T-helper 9 cell (primary cell): ENCODE data around the gene LPIN1.
"Not testable (repeated sequence)": the region's sequence is repeated elsewhere in the genome, so short reads cannot be mapped to it uniquely, and the experiment has no call there.

ENCODE experiments used
- DNase-seq: peaks from one replicate; pipeline ENCODE4 v3.0.0-alpha.2; 2020

LPIN1 gene

GRCh38 chr2:11842336-11842735 lies 95.9 kb downstream of the LPIN1 start:
- no peak for DNase-seq

DNA sequence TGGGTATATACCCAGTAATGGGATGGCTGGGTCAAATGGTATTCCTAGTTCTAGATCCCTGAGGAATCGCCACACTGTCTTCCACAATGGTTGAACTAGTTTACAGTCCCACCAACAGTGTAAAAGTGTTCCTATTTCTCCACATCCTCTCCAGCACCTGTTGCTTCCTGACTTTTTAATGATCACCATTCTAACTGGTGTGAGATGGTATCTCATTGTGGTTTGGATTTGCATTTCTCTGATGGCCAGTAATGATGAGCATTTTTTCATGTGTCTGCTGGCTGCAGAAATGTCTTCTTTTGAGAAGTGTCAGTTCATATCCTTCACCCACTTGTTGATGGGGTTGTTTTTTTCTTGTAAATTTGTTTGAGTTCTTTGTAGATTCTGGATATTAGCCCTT lies 98.4 kb downstream of the LPIN1 start:
- DNase-seq: not testable (repeated sequence)

GRCh38 chr2:11847935-11848334 lies 101.5 kb downstream of the LPIN1 start:
- not testable (repeated sequence) for DNase-seq

GRCh38 chr2:11850082-11850481 lies 103.7 kb downstream of the LPIN1 start:
- no peak for DNase-seq

DNA sequence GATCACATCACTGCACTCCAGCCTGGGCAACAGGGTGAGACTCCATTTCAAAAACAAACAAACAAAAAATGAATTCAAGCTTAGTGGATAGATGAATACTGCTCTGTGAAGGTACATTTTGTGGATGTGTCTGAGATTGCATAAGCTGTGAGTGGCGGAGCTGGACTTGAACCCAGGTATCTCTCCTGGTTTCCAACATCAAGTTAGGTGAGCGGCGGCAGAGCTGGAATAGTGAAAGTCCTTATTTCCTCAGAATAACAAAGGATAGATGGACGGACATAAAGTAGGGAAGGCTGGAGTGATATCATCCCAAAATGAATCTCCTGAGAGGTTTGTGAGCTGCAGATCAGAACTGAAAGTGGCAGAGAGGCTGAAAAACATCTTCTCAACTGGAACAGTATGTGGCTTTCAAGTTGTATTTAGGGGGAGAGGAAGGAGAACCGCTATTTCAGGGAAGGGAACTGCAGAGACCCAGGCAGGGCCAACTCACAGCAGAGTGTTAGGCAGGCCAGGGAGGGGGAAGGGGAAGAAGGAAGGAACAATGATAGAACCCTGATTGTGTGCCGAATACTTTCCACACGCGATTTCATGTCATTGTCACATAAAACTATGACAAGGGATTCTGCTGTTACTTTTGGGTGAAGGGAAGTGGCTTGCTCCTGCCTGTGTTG lies 106.2 kb downstream of the LPIN1 start:
- DNase-seq: no peak

DNA sequence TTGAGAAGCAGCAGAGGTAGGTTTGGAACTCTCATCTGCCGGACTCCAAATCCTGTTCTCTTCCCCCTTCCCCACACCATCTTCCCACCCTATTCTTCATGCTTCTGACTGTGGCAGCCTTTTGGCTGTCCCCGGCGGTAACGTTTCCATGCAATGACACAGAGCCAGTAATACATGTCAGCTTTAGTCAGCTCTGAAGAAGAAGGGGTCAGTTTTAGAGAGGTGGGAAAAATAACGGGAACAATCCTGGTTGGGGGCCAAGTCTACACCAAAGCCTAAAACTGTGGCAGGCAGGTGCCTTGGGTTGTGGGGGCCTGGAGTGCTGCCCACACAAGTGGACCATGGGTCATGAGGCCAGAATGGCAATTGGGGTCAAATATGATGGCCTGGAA lies 106.8 kb downstream of the LPIN1 start:
- DNase-seq: no peak

- no peak for DNase-seq
Measured at GRCh38 chr2:11855064-11855760, 108.8 kb downstream of the LPIN1 start.

DNA sequence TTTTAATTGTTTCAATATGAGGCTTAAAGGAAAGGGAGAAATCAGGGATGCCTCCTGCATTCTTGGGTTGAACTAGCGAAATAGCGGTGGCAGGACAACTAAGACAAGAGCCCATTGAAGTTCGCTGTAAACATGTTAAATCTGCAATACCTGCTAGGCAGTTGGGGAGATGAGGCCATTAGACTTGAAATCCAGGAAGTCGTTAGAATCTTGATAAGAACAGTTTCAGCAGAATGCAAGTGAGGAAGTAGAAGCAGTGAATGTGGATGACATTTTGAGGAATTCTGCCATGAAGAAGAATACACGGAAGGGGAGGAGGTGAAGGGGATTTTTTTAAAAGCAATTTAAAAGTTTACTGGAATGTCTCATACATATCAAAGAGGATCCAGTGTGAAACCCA lies 109.7 kb downstream of the LPIN1 start:
- DNase-seq: no peak

- DNase-seq: no peak
Measured at GRCh38 chr2:11858883-11859282, 112.5 kb downstream of the LPIN1 start.

GRCh38 chr2:11859975-11860374 lies 113.5 kb downstream of the LPIN1 start:
- not testable (repeated sequence) for DNase-seq

DNA sequence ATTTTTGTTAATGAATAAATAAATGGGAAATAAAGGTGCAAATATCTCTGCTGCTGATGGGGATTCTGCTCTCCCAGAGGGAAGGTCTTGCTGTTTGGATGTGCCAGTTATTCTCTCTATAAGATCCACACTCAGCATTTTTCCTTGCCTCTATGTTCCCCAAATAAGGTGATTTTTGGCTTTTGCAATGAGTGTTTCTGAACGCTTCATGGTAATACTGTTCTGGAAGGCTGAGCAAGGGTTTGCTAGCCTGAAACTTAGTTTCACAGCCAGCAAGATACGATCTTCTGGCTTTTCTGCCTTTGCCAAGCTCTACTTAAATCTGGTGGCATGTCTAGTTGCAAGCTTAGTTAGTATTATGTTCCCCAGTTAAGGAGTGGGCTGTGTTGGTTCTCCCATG lies 114.6 kb downstream of the LPIN1 start:
- DNase-seq: no peak

DNA sequence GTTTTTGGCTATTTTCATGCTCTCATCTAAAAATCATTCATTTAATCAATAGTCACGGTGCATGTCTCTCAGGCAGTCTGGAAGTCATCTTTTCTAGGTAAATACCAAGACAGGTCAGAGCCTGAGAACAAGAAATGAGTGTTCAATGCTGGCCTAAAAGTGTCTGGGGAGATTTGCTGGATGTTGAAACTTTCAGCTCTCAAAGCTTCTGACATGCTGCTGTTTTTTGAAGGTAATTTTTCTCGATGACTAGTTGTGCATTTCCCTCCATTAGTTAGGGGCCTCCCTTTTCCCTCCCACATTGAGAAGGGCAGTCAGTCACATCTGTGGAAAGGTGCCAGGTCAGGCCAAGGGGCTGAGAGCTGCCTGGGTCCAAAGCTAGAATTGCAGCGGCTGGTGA lies 115.6 kb downstream of the LPIN1 start:
- no peak for DNase-seq

DNA sequence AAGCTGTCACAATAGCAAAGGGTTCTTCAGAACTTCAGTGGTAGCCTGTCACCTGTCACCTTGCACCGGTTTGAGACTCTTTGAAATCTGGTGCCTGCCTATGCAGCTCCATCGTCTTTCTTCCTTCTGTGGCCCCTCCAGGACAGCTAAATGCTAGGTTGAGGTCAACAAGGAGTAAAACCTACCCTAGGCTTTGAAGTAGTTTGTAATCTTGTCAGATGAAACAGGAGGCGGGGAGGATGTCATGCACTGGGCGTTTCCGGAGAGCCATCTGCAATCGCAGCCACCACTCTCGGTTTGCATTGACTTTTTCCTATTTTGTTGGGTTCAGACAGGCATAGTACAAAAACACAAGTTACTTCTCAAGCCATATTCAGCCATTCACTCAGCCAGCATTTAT lies 116.7 kb downstream of the LPIN1 start:
- no peak for DNase-seq

- peak; percentile 57 for DNase-seq
Measured at GRCh38 chr2:11863513-11864328, 117.3 kb downstream of the LPIN1 start.

DNA sequence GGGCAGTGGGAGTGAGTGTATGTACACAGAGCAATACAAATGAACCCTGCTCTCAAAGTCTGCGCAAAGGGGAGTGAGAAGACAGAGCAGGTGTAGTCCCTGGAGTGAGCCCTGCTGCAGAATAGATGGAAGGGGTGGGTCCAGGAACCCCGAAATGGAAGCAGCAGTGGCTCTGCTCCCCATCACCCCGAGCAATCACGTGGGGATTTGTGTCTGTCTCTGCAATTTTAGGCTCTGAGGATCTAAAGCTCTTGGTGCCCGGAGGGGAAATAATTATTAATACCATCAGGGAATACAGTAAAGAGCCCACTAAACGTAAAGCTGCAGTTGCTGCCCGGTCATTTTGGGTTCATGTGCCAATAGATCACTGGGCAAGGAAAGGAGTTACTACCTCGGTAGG lies 118.3 kb downstream of the LPIN1 start:
- no peak for DNase-seq

DNA sequence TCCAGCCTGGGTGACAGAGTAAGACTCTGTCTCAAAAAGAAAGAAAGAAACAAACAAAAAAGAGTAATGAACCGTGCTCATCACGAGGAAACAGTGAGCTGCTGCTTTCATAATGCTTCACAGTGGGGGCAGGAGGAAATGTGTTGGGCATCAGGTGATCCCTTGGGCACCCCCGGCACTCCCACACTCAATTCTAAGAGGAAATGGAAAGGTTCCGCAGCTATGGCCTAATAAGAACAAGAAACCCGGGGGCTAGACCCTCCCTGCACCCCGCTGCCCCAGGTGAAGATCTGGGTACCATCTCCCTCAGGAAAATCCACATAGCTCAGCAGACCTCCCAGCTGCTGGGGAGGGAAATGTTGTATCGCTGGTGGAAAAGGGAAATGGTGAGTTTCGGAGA lies 118.9 kb downstream of the LPIN1 start:
- no peak for DNase-seq

DNA sequence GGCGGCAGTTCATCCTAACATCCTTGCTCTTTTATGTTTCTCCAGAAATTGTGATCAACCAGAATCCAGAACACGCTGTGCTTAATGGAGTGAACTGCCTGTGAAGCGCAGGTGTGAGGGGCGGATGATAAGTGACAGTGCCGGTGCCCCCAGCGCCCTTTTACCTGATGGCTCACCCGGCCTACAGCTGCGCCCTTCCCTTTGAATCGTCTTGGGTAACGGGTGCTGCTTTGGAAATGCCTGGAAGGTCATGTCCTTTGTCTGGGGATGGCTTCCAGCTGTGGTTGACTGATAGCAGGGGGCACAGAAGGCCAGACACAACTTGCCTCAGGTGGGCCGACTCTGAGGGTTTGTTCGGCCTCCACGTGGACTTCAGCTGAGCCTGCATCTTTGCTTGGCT lies 119.4 kb downstream of the LPIN1 start:
- no peak for DNase-seq

GRCh38 chr2:11866358-11867335 lies 120.2 kb downstream of the LPIN1 start:
- DNase-seq: no peak

- DNase-seq: no peak
Measured at GRCh38 chr2:11867926-11868325, 121.5 kb downstream of the LPIN1 start.

DNA sequence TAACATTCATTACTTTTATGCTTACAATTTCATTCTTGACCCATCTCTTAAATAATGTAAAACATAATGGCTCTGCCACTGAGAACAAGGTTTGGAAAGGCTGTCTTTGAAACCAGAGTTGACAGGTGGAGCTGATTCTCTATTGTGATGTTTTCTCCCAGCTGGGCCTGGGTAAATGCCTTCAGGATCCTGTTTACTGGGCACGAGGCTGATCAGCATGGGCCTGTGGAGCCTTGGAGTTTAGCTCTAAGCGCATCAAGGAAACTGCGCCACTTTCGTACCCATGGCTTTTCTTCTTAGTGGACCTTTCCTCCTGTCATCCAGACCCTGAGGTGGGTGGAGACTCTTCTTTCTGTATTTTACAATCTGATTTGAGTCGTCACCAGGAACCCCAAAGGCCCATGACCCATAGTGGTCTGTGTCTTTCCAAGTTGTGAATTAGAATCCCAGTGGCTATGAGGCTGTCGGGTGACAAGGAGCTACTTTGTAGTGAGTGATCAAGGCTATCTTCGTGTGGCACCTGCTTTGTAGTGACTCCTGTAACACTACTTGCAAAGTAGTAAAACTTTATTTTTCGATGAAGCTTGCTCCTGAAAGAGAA lies 123.1 kb downstream of the LPIN1 start:
- DNase-seq: no peak

DNA sequence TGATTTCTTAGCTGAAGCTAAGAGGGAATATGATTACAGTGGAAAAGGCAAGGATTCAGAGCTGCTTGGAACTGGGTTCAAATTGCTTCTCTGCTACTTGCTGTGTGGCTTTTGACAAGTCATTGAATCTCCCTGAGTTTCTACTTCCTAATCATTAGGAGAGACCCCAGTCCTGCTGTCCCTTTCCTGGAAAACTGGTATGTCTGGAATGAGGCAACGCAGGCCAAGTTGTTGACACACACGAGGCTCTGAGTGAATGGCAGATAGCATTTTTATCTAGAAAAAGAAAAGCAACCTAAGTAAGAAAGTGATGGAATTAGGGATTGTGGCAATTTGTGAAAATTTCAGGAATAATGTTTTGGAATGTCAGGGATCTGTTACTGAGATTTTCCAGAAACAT lies 123.6 kb downstream of the LPIN1 start:
- no peak for DNase-seq

- no peak for DNase-seq
Measured at GRCh38 chr2:11870584-11870983, 124.2 kb downstream of the LPIN1 start.
